SK-N-SH (cell line): Measurements from ENCODE around the gene CKAP4. TPM values are rescaled to one million over a fixed set of nuclear protein-coding genes. Genes with fewer than 3 reads are reported as not detected.

Source experiments
- CTCF ChIA-PET: fragments of 300-600, 350-600 bp; formaldehyde crosslinking; extraction: SDS; loops from one replicate; lab custom pipeline; 2021; lab: Yijun Ruan, JAX
- POLR2A ChIA-PET: fragments of 350-600 bp; sonication (Branson Sonifier 250); formaldehyde crosslinking; extraction: SDS; loops from one replicate; lab custom pipeline; 2020; ENCODE audit warnings: antibody characterized with exemption, inconsistent platforms; lab: Yijun Ruan, JAX
- DNase-seq: peaks from one replicate; pipeline ENCODE4 v3.0.0; 2012
- H2AFZ ChIP-seq: fragments of 200-600 bp; sonication (generic); 2 replicates; pipeline ENCODE4 v1.8.1; 2016; ENCODE audit warnings: antibody characterized with exemption, mild to moderate bottlenecking, low read depth
- H3F3A ChIP-seq: fragments of 200-600 bp; sonication (generic); replicated peaks from 2 replicates; pipeline ENCODE3; 2016; ENCODE audit warnings: antibody characterized with exemption, mild to moderate bottlenecking; ENCODE audit not compliant: insufficient read depth
- H3K27ac ChIP-seq, 2 experiments: fragments of 200-500 bp in 1 of 2; fragments of 200-600 bp in 1 of 2; sonication (Bioruptor generic) in 1 of 2; sonication (generic), shearing (Covaris generic) in 1 of 2; 2 replicates each; pipeline versions ENCODE4 v1.5.1 to v1.6.1; 2014 to 2016; ENCODE audit warnings: low read depth in 2 of 2, inconsistent platforms in 1 of 2, low read length in 1 of 2, mild to moderate bottlenecking in 1 of 2, mixed read lengths in 1 of 2
- H3K27me3 ChIP-seq: fragments of 200-600 bp; sonication (generic), shearing (Covaris generic); 2 replicates; pipeline ENCODE4 v1.6.1; 2016; ENCODE audit warnings: mixed run types; ENCODE audit not compliant: insufficient read depth
- H3K36me3 ChIP-seq, 2 experiments: fragments of 200-500 bp in 1 of 2; fragments of 200-600 bp in 1 of 2; sonication (Bioruptor generic) in 1 of 2; sonication (generic) in 1 of 2; replicated peaks in 1 of 2; 2 replicates each; pipeline versions ENCODE3 to v1.5.1; 2014 to 2016; ENCODE audit warnings: low read length in 1 of 2, mild to moderate bottlenecking in 1 of 2; ENCODE audit not compliant: insufficient read depth in 2 of 2, control insufficient read depth in 1 of 2
- H3K4me1 ChIP-seq, 2 experiments: fragments of 200-500 bp in 1 of 2; fragments of 200-600 bp in 1 of 2; sonication (Bioruptor generic) in 1 of 2; sonication (generic), shearing (Covaris generic) in 1 of 2; 2 replicates each; pipeline versions ENCODE4 v1.5.1 to v1.6.1; 2014 to 2016; ENCODE audit warnings: low read depth in 1 of 2, low read length in 1 of 2, mixed run types in 1 of 2; ENCODE audit not compliant: insufficient read depth in 2 of 2, control insufficient read depth in 1 of 2
- H3K4me2 ChIP-seq: fragments of 200-600 bp; sonication (generic), shearing (Covaris generic); 2 replicates; pipeline ENCODE4 v1.6.1; 2017; ENCODE audit warnings: mixed run types
- H3K4me3 ChIP-seq, 2 experiments: fragments of 200-500 bp in 1 of 2; fragments of 200-600 bp in 1 of 2; sonication (Bioruptor generic) in 1 of 2; sonication (generic), shearing (Covaris generic) in 1 of 2; 2 replicates each; pipeline versions ENCODE4 v1.5.1 to v1.8.1; 2014 to 2016; ENCODE audit warnings: low read depth in 2 of 2, inconsistent platforms in 1 of 2, low read length in 1 of 2, mild to moderate bottlenecking in 1 of 2, mixed read lengths in 1 of 2, moderate library complexity in 1 of 2
- H3K79me2 ChIP-seq: fragments of 200-600 bp; sonication (generic); 2 replicates; pipeline ENCODE4 v1.8.1; 2017; ENCODE audit warnings: mild to moderate bottlenecking; ENCODE audit not compliant: insufficient read depth
- H3K9ac ChIP-seq: fragments of 200-600 bp; sonication (generic); 2 replicates; pipeline ENCODE4 v1.6.1; 2017; ENCODE audit warnings: mixed run types
- H3K9me2 ChIP-seq: fragments of 200-600 bp; sonication (generic); 2 replicates; pipeline ENCODE4 v1.6.1; 2017; ENCODE audit warnings: mixed run types
- H3K9me3 ChIP-seq: fragments of 200-600 bp; sonication (generic); 2 replicates; pipeline ENCODE4 v1.6.1; 2017; ENCODE audit warnings: mixed run types, mild to moderate bottlenecking, moderate library complexity
- H4K20me1 ChIP-seq: fragments of 200-600 bp; sonication (generic); 2 replicates; pipeline ENCODE4 v1.6.1; 2017; ENCODE audit warnings: mild to moderate bottlenecking, mixed run types; ENCODE audit not compliant: insufficient read depth
- CHD2 ChIP-seq: fragments of 150-350 bp; IDR thresholded peaks from 2 replicates; pipeline ENCODE4 v1.6.1; 2018; ENCODE audit warnings: low read length; ENCODE audit not compliant: partially characterized antibody
- CTCF ChIP-seq: fragments of 200-600 bp; sonication (generic); IDR thresholded peaks from 2 replicates; pipeline ENCODE4 v1.6.1; 2017; ENCODE audit warnings: antibody characterized with exemption, mild to moderate bottlenecking, moderate library complexity
- ELF1 ChIP-seq: IDR thresholded peaks from 2 replicates; pipeline ENCODE4 v1.4.0; 2012
- FOSL2 ChIP-seq: IDR thresholded peaks from 2 replicates; pipeline ENCODE4 v1.4.0; 2012; ENCODE audit warnings: low read depth, mild to moderate bottlenecking, moderate library complexity, borderline replicate concordance
- FOXM1 ChIP-seq: IDR thresholded peaks from 2 replicates; pipeline ENCODE4 v1.4.0; 2012; ENCODE audit warnings: low read depth, mild to moderate bottlenecking
- GATA2 ChIP-seq: sonication (generic); formaldehyde crosslinking; IDR thresholded peaks from 2 replicates; pipeline ENCODE4 v1.5.0; 2020; ENCODE audit warnings: mild to moderate bottlenecking, missing genetic modification reagents
- JUND ChIP-seq: IDR thresholded peaks from 2 replicates; pipeline ENCODE4 v1.4.0; 2012
- MAX ChIP-seq: IDR thresholded peaks from 2 replicates; pipeline ENCODE4 v1.4.0; 2012; ENCODE audit warnings: low read depth
- MEF2A ChIP-seq: IDR thresholded peaks from 2 replicates; pipeline ENCODE4 v1.4.0; 2012; ENCODE audit warnings: low read depth, borderline replicate concordance
- NFIC ChIP-seq: IDR thresholded peaks from 2 replicates; pipeline ENCODE4 v1.4.0; 2012; ENCODE audit warnings: borderline replicate concordance
- POLR2AphosphoS5 ChIP-seq: IDR thresholded peaks from 2 replicates; pipeline ENCODE4 v1.6.1; 2012; ENCODE audit warnings: low read depth, low read length
- RAD21 ChIP-seq: IDR thresholded peaks from 2 replicates; pipeline ENCODE4 v1.6.1; 2012; ENCODE audit warnings: mild to moderate bottlenecking, low read length
- RCOR1 ChIP-seq: fragments of 150-350 bp; IDR thresholded peaks from 2 replicates; pipeline ENCODE4 v1.6.1; 2017; ENCODE audit warnings: antibody characterized with exemption, low read length
- RFX5 ChIP-seq: IDR thresholded peaks from 2 replicates; pipeline ENCODE4 v1.6.1; 2012; ENCODE audit warnings: mild to moderate bottlenecking, improper control_type of control experiment, low read length
- YY1 ChIP-seq: IDR thresholded peaks from 2 replicates; pipeline ENCODE4 v1.4.0; 2012; ENCODE audit warnings: low read depth, mild to moderate bottlenecking
- WGBS: methylation state at CpG from one replicate; pipeline ENCODE4 v1.1.6; 2017; ENCODE audit warnings: low lambda C conversion rate; 5-methylcytosine and 5-hydroxymethylcytosine counted together
- polyA plus RNA-seq, 3 experiments: library from polyadenylated mRNA; depleted of rRNA; stranded (reverse); fragments of >200 nt; gene quantifications; 2 replicates each; pipeline ENCODE4 v1.2.3, GENCODE V29; 2012
- TF ChIP-seq, protein P1 (sequence below): IDR thresholded peaks from 2 replicates; pipeline ENCODE4; 2012
- TF ChIP-seq, protein P2 (sequence below): fragments of 150-350 bp; IDR thresholded peaks from 2 replicates; pipeline ENCODE4 v1.6.1; 2017; ENCODE audit warnings: antibody characterized with exemption, low read length, low read depth, borderline replicate concordance

Gene CKAP4
- polyA plus RNA-seq, 1 of the 3 experiments (the other 2 are of a cell fraction): 113 TPM

DNA sequence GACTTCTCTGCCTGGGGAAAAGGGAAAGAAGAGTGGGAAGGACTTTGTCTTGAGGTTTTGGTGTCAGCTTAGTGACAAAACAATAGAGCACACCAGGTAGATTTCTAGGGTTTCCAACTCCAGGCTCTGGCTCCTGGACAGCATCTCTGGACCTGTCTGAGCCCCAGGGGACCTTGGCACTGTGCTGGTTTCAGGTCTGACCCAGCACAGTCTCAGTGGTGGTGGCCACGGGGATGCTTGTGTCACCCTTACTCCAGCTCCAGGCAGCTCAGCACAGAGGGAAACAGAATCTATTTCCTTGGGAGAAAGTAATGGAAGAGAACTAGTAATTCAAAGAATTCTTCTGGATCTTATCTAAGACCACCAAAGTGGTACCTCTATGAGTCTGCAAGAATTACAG, 11.1 kb upstream of the CKAP4 start:
- Histone ChIP-seq H3K4me2 (no peak overlapping the region), H3K27me3 (no peaks in the 10 kb centered on the region), H3K9ac (no peak overlapping the region), H3K4me3 (no peak overlapping the region), H3F3A (no peaks in the 10 kb centered on the region), H3K27ac (no peak overlapping the region), H3K9me3 (no peaks in the 10 kb centered on the region), H3K79me2 (no peaks in the 10 kb centered on the region), H2AFZ (no peak overlapping the region)
- CTCF ChIA-PET: interaction anchor here (1.0 to 1.2 kb wide), 2 partner anchors 11 to 12 kb away, joined by 3 read pairs; no protein-coding TSS in a partner anchor
- WGBS: 11% methylated on average over 1 of the region's 1 CpG
- no peak for DNase-seq
- TF ChIP-seq MEF2A (no peak), ELF1 (no peak), GATA2 (CRISPR knock-in tag) (no peak), RCOR1 (no peak), POLR2AphosphoS5 (no peak), CTCF (no peak), RFX5 (no peak), JUND (no peak), FOXM1 (no peak), YY1 (no peak), MAX (no peak), FOSL2 (no peak), CHD2 (no peak), NFIC (no peak), RAD21 (no peak)
- TF ChIP-seq, protein P1, sequence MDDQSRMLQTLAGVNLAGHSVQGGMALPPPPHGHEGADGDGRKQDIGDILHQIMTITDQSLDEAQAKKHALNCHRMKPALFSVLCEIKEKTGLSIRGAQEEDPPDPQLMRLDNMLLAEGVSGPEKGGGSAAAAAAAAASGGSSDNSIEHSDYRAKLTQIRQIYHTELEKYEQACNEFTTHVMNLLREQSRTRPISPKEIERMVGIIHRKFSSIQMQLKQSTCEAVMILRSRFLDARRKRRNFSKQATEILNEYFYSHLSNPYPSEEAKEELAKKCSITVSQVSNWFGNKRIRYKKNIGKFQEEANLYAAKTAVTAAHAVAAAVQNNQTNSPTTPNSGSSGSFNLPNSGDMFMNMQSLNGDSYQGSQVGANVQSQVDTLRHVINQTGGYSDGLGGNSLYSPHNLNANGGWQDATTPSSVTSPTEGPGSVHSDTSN: no peak
- TF ChIP-seq, protein P2, sequence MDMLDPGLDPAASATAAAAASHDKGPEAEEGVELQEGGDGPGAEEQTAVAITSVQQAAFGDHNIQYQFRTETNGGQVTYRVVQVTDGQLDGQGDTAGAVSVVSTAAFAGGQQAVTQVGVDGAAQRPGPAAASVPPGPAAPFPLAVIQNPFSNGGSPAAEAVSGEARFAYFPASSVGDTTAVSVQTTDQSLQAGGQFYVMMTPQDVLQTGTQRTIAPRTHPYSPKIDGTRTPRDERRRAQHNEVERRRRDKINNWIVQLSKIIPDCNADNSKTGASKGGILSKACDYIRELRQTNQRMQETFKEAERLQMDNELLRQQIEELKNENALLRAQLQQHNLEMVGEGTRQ: no peak
- TF ChIP-seq, all 33 proteins: peak for 0
- Histone ChIP-seq H4K20me1 (no peaks in the 10 kb centered on the region), H3K4me1 (no peaks in the 10 kb centered on the region), H3K36me3 (no peaks in the 10 kb centered on the region), H3K9me2 (no peaks in the 10 kb centered on the region)
- POLR2A ChIA-PET: interaction anchor here (1.6 kb wide), 1 partner anchor 11 kb away, joined by 5 read pairs; the partner anchor contains the start of gene CKAP4
